NCI-H1930 (cell line): ENCODE results near the gene HEPHL1.

ENCODE experiments used
- DNase-seq, 2 experiments: peaks; one replicate each; lab custom pipeline; 2025; lab: John Stamatoyannopoulos, UW

HEPHL1 gene

GRCh38 chr11:94018721-94019120 is 2.4 kb upstream of the HEPHL1 start:
- DNase-seq, result no peak

GRCh38 chr11:94023856-94024255 is 2.7 kb downstream of the HEPHL1 start:
- DNase-seq, result no peak

DNA sequence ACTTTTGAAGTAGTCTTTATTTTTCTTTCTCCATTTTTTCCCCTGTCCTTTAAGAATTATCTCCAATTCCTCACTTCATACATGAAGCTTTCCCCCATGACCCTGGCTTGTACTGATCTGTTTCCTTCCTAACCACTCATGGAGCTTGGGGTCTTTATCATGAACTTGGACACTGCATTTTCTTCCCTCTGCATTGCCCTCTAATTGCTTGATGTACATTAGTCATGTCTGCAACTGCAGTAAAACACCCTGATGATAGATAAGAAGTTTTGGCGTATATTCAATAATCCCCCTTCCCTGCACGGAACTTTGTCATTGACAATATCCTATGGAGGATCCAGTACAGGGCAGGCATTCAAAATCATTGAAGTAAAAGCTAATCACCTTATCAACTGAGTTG is 3.4 kb downstream of the HEPHL1 start:
- DNase-seq, result no peak

GRCh38 chr11:94025690-94026394 is 4.7 kb downstream of the HEPHL1 start:
- DNase-seq, result no peak

- DNase-seq, result no peak
These were observed 6.1 kb downstream of the HEPHL1 start for GRCh38 chr11:94027210-94027609.

- no peak for DNase-seq
These were observed 7.3 kb downstream of the HEPHL1 start for GRCh38 chr11:94028436-94028835.

DNA sequence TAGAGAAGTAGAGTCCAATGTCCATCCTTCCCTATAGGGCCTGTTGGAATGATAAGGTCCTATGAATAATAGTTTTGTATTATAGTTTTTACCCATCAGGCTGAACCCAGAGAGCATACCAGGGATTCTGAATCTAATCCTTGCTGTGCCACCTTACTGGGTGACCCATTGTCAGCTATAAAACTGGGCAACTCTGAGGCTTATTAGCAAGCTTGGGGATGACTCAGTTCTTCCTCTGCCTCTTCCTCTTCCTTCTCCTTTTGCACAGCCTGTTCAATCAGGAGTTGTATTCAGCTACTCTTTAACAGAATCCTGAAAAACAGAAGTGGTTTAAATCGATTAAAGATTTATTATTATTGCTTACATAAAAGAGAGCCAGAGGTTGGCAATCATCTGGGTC is 8.9 kb downstream of the HEPHL1 start:
- no peak for DNase-seq

DNA sequence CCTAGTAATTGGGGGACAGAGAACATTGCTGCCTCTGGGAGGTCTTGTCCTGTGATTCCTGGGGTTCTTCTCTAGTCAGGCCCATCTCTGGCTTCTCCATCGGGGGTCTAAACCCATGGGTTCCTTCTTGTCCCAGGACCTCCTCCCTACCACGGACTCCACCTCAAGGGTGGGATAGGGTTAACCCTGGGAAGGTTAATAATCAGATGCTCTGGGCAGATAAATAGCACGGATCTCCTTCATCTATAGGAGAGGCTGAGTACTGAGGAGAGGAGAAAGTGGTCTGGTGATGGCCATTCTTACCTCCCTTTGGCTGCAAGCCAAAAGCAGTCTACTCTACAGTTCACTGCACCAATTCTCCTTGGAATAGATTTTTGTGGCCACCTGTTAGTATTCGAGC is 10.5 kb downstream of the HEPHL1 start:
- DNase-seq, result no peak

GRCh38 chr11:94032066-94032465 is 10.9 kb downstream of the HEPHL1 start:
- no peak for DNase-seq

DNA sequence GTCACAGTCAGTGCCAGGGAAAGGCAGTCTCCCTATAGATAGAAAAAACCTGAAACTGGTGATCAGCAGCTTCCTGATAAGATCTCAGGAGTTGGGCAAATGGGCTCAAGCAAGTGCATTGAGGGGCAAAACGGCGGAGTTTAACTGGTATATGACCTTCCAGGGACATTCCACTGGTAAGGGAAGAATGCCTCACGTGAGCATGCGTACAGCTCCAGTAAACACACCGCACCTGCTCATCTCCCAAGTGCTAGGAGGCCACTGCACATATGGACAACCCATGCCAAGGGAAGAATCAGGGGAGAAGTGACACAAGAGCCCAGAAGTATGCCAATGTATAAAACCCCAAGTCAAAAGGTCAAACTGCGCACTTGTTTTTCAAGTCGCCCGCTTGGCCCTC is 11.6 kb downstream of the HEPHL1 start:
- no peak for DNase-seq

DNA sequence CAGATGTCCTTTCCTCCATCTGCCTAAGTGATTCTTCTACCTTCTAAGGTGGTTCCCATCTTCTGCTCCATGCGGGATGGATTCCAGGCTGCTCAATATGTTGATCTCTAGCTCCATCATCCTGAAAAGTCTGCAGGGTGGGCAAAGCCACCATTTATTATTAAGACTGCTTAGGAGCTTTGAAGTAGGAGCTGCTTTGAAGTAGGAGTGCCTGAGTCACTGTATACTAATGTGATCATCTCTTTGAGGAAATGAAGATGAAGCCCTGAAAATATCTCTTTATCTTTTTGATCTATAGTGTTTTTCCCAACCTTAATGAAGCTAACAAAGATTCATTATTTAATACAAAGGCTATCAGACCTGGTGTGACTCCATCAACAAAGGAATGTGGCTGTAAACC is 13.1 kb downstream of the HEPHL1 start:
- DNase-seq, result no peak

DNA sequence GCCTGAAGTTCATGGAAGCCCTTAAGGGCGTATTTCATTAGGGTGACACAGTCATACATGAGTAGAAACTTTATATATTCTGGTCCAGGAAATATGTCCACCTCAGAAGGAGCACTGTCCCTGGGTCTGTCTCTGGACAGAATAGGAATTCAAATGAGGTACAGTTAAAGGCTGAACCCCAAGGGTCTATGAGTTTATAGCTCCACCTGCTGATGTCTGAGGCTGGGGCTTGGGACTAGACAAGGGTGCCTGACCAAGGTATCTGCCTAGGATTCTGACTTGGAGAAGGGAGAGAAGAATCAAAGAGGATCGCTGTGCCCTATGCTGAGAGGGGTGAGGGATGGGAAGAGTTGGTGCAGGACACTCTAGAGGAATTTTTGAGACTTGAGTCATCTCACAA is 14.9 kb downstream of the HEPHL1 start:
- DNase-seq, result no peak

- DNase-seq, result no peak
These were observed 22.1 kb downstream of the HEPHL1 start for GRCh38 chr11:94043241-94043640.

DNA sequence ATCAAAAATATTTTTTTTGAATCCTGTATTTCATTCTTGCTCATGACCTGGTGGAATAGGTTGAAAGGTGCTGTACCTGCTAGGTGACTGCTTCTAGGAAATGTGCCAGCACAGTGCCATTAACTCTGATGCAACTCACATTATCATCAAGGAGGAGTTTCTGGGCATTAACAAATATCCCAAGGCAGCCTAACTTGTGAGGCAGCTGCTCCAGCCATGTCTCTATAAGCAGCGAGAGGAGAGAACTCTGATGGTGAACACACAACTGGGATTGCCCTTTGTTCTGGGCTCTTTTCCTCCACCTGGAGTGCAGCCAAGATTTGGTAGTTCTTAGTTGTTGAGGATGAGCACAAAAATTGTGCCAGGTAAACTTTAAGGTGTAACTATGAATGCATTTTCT is 25.6 kb downstream of the HEPHL1 start:
- no peak for DNase-seq

DNA sequence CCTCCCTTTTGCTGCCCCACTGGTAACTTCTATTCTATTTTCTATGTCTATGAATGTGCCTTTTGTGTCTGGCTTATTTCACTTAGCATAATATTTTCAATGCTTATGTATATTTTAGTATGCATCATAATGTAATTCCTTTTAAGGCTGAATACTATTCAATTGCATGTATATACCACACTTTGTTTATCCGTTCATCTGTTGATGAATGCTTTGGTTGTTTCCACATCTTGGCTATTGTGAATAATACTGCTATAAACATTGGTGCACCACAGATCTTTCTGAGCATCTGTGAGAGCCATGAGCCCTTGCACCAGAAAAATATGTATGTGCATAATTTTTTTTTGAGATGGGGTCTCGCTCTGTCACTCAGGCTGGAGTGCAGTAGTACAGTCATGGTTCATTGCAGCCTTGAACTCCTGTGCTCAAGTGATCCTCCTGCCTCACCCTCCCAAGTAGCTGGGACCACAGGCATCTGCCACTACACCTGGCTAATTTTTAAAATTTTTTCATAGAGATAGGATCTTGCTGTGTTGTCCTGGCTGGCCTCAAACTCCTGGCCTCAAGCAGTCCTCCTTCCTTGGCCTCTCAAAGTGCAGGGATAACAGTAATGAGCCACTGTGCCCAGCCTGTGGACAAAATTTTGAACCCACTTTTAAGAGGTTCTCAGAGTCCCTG is 27.0 kb downstream of the HEPHL1 start:
- no peak for DNase-seq

DNA sequence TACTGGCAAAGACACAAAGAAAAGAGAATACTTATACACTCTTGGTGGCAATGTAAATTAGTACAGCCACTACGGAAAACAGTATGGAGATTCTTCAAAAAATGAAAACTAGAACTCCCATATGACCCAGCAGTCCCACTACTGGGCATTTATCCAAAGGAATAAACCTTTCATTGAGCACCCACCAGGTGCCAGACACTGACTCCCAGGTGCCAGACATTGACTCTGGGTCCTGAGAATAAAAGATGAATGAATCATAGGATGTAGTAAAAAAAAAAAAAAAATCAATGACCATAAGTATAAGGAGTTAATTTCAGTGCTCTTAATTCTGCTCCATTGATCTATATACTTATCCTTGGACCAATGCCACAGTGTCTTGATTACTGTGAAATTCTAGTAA is 28.2 kb downstream of the HEPHL1 start:
- peak; percentile 26 to 32 for DNase-seq

GRCh38 chr11:94058630-94059029 is 37.5 kb downstream of the HEPHL1 start:
- no peak for DNase-seq

GRCh38 chr11:94059065-94059464 is 37.9 kb downstream of the HEPHL1 start:
- DNase-seq, result no peak

- no peak for DNase-seq
These were observed 39.2 kb downstream of the HEPHL1 start for GRCh38 chr11:94060401-94060800.

- DNase-seq, result no peak
These were observed 41.2 kb downstream of the HEPHL1 start for GRCh38 chr11:94062360-94062759.

DNA sequence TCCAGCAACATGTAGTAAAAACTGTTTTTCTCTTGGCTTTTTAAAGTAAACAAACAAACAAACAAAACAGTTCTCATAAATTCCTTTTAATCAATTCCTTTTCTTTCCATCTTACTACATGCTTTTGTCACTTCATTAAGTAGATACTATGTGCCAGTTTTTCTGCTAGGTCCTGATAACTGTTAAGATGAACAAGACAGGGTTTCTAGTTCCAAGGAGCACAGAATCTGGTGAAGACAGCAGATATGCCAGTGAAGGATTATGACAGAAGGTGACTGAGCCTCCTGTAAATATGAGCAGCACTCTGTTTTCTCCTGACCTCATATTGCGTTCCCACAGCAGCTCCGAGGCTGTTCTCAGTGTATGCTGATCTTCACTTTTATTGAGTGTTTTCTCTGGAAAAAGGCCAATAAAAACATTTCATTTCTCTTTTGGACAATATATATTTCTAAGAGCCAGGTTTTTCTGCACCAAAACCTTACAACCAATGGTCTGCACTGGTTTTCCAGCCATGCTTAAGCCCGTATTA is 45.8 kb downstream of the HEPHL1 start:
- no peak for DNase-seq

GRCh38 chr11:94068764-94069163 is 47.6 kb downstream of the HEPHL1 start:
- DNase-seq, result no peak

- DNase-seq, result no peak
These were observed 56.6 kb downstream of the HEPHL1 start for GRCh38 chr11:94077552-94078293.
